B cell (primary cell): ENCODE data around the gene STT3B. TPM values are rescaled to one million over a fixed set of nuclear protein-coding genes. Genes with fewer than 3 reads are reported as not detected.

ENCODE experiments used
- ATAC-seq: fragments of 200-7000 bp; cut with Tn5 transposase; one replicate; pipeline ENCODE4 v1.10.0; 2021; ENCODE audit warnings: low read depth, mild to moderate bottlenecking, moderate number of reproducible peaks, moderate library complexity
- CTCF ChIA-PET: fragments of 350-600 bp; sonication (Branson Sonifier 250); formaldehyde crosslinking; loops from one replicate; lab custom pipeline; 2021; ENCODE audit warnings: antibody characterized with exemption, inconsistent platforms; lab: Charles Lee
- POLR2A ChIA-PET: fragments of 350-600 bp; sonication (Branson Sonifier 250); formaldehyde crosslinking; loops from one replicate; lab custom pipeline; 2021; ENCODE audit warnings: antibody characterized with exemption; lab: Charles Lee
- DNase-seq: peaks from one replicate; pipeline ENCODE4 v3.0.0; 2013
- H2AFZ ChIP-seq: 2 replicates; pipeline ENCODE4 v1.6.1; 2012; ENCODE audit warnings: mild to moderate bottlenecking, low read depth, low read length; ENCODE audit not compliant: insufficient read depth, poor library complexity, severe bottlenecking
- H3K27ac ChIP-seq, 2 donors: 1 replicate in 1 of 2; 2 replicates in 1 of 2; pipeline ENCODE4 v1.5.1; 2012 to 2013; ENCODE audit warnings: low read length in 2 of 2, mild to moderate bottlenecking in 2 of 2, moderate library complexity in 1 of 2
- H3K27me3 ChIP-seq, 4 experiments: fragments of 200-600 bp in 1 of 4; sonication (generic) in 1 of 4; replicated peaks in 1 of 4; 1 replicate in 2 of 4; 2 replicates in 2 of 4; pipeline versions ENCODE4 v1.6.1 to v1.7.0; 2013 to 2016; ENCODE audit warnings: low read length in 3 of 4, mild to moderate bottlenecking in 2 of 4, mixed read lengths in 1 of 4, moderate library complexity in 1 of 4; ENCODE audit not compliant: insufficient read depth in 4 of 4, control insufficient read depth in 3 of 4; ENCODE audit errors: control extremely low read depth in 1 of 4
- H3K36me3 ChIP-seq, 2 experiments: replicated peaks in 1 of 2; 1 replicate in 1 of 2; 2 replicates in 1 of 2; pipeline versions ENCODE4 v1.6.1 to v1.7.1; 2013; ENCODE audit warnings: low read length in 1 of 2; ENCODE audit not compliant: insufficient read depth in 2 of 2, control insufficient read depth in 1 of 2; ENCODE audit errors: control extremely low read depth in 1 of 2, extremely low read depth in 1 of 2
- H3K4me1 ChIP-seq, 2 donors: fragments of 200-600 bp in 1 of 2; sonication (generic) in 1 of 2; 1 replicate in 1 of 2; 2 replicates in 1 of 2; pipeline versions ENCODE4 v1.5.1 to v1.6.1; 2013 to 2017; ENCODE audit warnings: low read length in 2 of 2; ENCODE audit not compliant: control insufficient read depth in 2 of 2, insufficient read depth in 2 of 2
- H3K4me2 ChIP-seq: replicated peaks from 2 replicates; pipeline ENCODE3; 2012; ENCODE audit warnings: mild to moderate bottlenecking, low read depth, low read length; ENCODE audit not compliant: poor library complexity, severe bottlenecking
- H3K4me3 ChIP-seq, 5 experiments: fragments of 200-600 bp in 1 of 5; sonication (generic) in 1 of 5; 1 replicate in 3 of 5; 2 replicates in 2 of 5; pipeline versions ENCODE4 v1.5.1 to v1.7.0; 2011 to 2016; ENCODE audit warnings: low read length in 4 of 5, mild to moderate bottlenecking in 4 of 5, low read depth in 2 of 5, control low read depth in 1 of 5, moderate library complexity in 1 of 5; ENCODE audit not compliant: insufficient read depth in 1 of 5; ENCODE audit errors: control extremely low read depth in 1 of 5, extremely low read depth in 1 of 5
- H3K79me2 ChIP-seq: fragments of 200-600 bp; sonication (generic); one replicate; pipeline ENCODE4 v1.6.0; 2016; ENCODE audit warnings: low read length; ENCODE audit not compliant: control insufficient read depth, insufficient read depth
- H3K9ac ChIP-seq: fragments of 200-600 bp; sonication (generic); 2 replicates; pipeline ENCODE4 v1.6.1; 2017; ENCODE audit warnings: mild to moderate bottlenecking, low read length, moderate library complexity
- H3K9me3 ChIP-seq, 3 donors: one replicate each; pipeline versions ENCODE4 v1.6.1 to v1.7.1; 2013; ENCODE audit warnings: low read length in 2 of 3; ENCODE audit not compliant: control insufficient read depth in 2 of 3, insufficient read depth in 1 of 3; ENCODE audit errors: control extremely low read depth in 1 of 3
- H4K20me1 ChIP-seq: 2 replicates; pipeline ENCODE4 v1.6.0; 2012; ENCODE audit warnings: mild to moderate bottlenecking, low read length; ENCODE audit not compliant: insufficient read depth, control insufficient read depth, poor library complexity, severe bottlenecking
- H3K27ac Mint-ChIP-seq: one replicate; pipeline ENCODE4 v1.8.0; 2021; ENCODE audit warnings: mixed read lengths
- H3K27me3 Mint-ChIP-seq: one replicate; pipeline ENCODE4 v1.8.0; 2021; ENCODE audit warnings: mixed read lengths
- H3K4me1 Mint-ChIP-seq: one replicate; pipeline ENCODE4 v1.8.0; 2021; ENCODE audit warnings: mixed read lengths
- H3K4me3 Mint-ChIP-seq: one replicate; pipeline ENCODE4 v1.8.0; 2021; ENCODE audit warnings: mixed read lengths
- H3K9me3 Mint-ChIP-seq: one replicate; pipeline ENCODE4 v1.8.0; 2022; ENCODE audit warnings: mixed read lengths; ENCODE audit not compliant: insufficient read depth
- CTCF ChIP-seq: fragments of 200-600 bp; IDR thresholded peaks from one replicate; pipeline ENCODE4 v1.8.0; 2022; ENCODE audit warnings: antibody characterized with exemption, mild to moderate bottlenecking
- EZH2 ChIP-seq: IDR thresholded peaks from 2 replicates; pipeline ENCODE4 v1.6.1; 2012; ENCODE audit warnings: borderline replicate concordance, low read depth, mild to moderate bottlenecking, moderate library complexity, low read length; ENCODE audit not compliant: insufficient read depth, poor library complexity, severe bottlenecking
- WGBS: methylation state at CpG from one replicate; pipeline ENCODE4 v1.1.5; 2013; ENCODE audit warnings: missing lambda C conversion rate; ENCODE audit not compliant: insufficient coverage; 5-methylcytosine and 5-hydroxymethylcytosine counted together
- intact Hi-C: fragments of 100-400 bp; cut with micrococcal nuclease; formaldehyde crosslinking; loops from one replicate; pipeline ENCODE4 v1.10.0; 2022
- polyA plus RNA-seq: library from polyadenylated mRNA; depleted of rRNA; stranded (reverse); fragments of >200 nt; gene quantifications from 2 replicates; pipeline ENCODE4 v1.2.3, GENCODE V29; 2012
- total RNA-seq, 2 donors: library from RNA; stranded (reverse); fragments of 120-200 nt in 1 of 2; gene quantifications; 1 replicate in 1 of 2; 2 replicates in 1 of 2; pipeline versions ENCODE4 v1.2.3 to v1.2.4, GENCODE V29; 2013 to 2022

Gene STT3B
- total and polyA plus RNA-seq, 2 donors (not counting 1 experiment from before 2014, with no cell fraction given), result 35.4 to 79.2 TPM

- no peak for ATAC-seq
- no peak overlapping the region for H3K27ac ChIP-seq
- no peak overlapping the region for H3K4me3 Mint-ChIP-seq
- no peak overlapping the region for H3K4me3 ChIP-seq
- H3K27me3 Mint-ChIP-seq, result no peaks in the 10 kb centered on the region
- no peaks in the 10 kb centered on the region for H3K27me3 ChIP-seq
- no peak overlapping the region for H2AFZ ChIP-seq
- peak overlapping the region; percentile 11 for H3K27ac Mint-ChIP-seq
- H4K20me1 ChIP-seq, result peaks cover 22% of the 10 kb centered on the region
- no peaks in the 10 kb centered on the region for H3K9me3 Mint-ChIP-seq
- intact Hi-C loops, result no loop called here
- ChIA-PET POLR2A (interaction anchor here (0.6 kb wide), 1 partner anchor 1741 kb away, joined by 4 read pairs; no protein-coding TSS in a partner anchor), CTCF (interaction anchor here (1.0 kb wide), 1 partner anchor 54 kb away, joined by 3 read pairs; no protein-coding TSS in a partner anchor)
- H3K9me3 ChIP-seq, result peaks cover 0 to 3% (median 0%) of the 10 kb centered on the region in 3 donors
- H3K36me3 ChIP-seq, result peaks cover 6 to 92% of the 10 kb centered on the region in 2 experiments
- no peak for DNase-seq
- TF ChIP-seq EZH2, result no peak
- TF ChIP-seq CTCF, result no peak
- no peaks in the 10 kb centered on the region for H3K4me1 Mint-ChIP-seq
- 97% methylated on average over 4 of the region's 9 CpGs for WGBS
- H3K4me2 ChIP-seq, result no peak overlapping the region
- no peaks in the 10 kb centered on the region for H3K4me1 ChIP-seq
- no peak overlapping the region for H3K9ac ChIP-seq
- H3K79me2 ChIP-seq, result no peaks in the 10 kb centered on the region
Observed at GRCh38 chr3:31670722-31671121, 138.0 kb downstream of the STT3B start.

- Histone ChIP-seq H3K27ac (no peak overlapping the region), H4K20me1 (peaks cover 18% of the 10 kb centered on the region), H3K4me1 (no peaks in the 10 kb centered on the region), H2AFZ (no peak overlapping the region), H3K9ac (no peak overlapping the region), H3K4me2 (no peak overlapping the region), H3K36me3 (peaks cover 7 to 84% of the 10 kb centered on the region in 2 experiments), H3K4me3 (no peak overlapping the region), H3K27me3 (no peaks in the 10 kb centered on the region), H3K79me2 (no peaks in the 10 kb centered on the region), H3K9me3 (peaks cover 0 to 3% (median 0%) of the 10 kb centered on the region in 3 donors)
- Mint-ChIP-seq H3K4me1 (no peaks in the 10 kb centered on the region), H3K9me3 (no peaks in the 10 kb centered on the region), H3K4me3 (no peak overlapping the region), H3K27ac (peak overlapping the region; percentile 26), H3K27me3 (no peaks in the 10 kb centered on the region)
- ChIA-PET CTCF (interaction anchor here (1.0 kb wide), 1 partner anchor 54 kb away, joined by 3 read pairs; no protein-coding TSS in a partner anchor), POLR2A (no interaction called here)
- no peak for DNase-seq
- WGBS, result 100% methylated on average over 1 of the region's 2 CpGs
- ATAC-seq, result no peak
- intact Hi-C loops, result no loop called here
- no peak for TF ChIP-seq EZH2
- no peak for TF ChIP-seq CTCF
Observed at GRCh38 chr3:31671451-31671850, 138.7 kb downstream of the STT3B start.
